ENCODE results near the gene TAS1R3.

DNA sequence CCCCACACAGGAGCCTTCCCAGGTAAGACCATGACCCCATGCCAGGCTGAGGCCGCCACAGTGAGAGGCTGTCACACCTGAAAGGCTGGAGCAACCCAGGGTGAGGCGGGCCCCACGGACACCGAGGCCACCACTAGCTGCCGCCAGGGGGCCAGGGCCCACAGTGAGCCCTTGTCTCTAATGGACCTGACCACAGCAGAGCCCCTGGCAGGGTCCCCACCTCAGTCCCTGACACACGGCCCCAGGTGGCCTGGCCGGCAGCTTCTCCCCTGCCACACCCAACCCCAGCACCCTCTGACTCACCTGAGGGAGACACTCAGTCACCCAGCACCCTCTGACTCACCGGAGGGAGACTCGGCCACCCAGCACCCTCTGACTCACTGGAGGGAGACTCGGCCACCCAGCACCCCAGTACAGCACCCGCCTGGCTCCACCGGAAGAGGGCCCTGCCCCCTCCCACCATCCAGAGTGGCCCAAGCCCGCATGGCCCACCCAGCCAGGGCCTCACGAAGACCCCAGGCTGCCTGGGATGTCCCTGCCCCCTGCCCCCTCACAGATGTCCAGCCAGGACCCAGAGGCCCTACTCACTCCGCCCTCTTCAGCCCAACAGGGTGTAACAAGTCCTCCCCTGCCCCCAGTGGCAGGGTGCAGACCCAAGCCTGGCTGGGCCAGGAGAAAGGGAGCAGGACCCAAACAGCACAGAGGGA, 13.7 kb downstream of the TAS1R3 start:
- TF ChIP-seq CTCF (IDR thresholded peaks at IDR 0.05; ENCODE audit: low read depth, low read length, poor library complexity, severe bottlenecking) (no peak), EZH2phosphoT487 (IDR thresholded peaks at IDR 0.05; ENCODE audit: borderline replicate concordance, low read length) (no peak)

Measured in DOHH2 (cell line).